WI38 (cell line): Measurements from ENCODE around the gene DAAM2.

ENCODE experiments used
- H3K4me3 ChIP-seq: 2 replicates; pipeline ENCODE4 v1.5.1; 2011; ENCODE audit warnings: low read depth, mild to moderate bottlenecking, control low read depth, low read length
- TF ChIP-seq, protein P1 (sequence below): IDR thresholded peaks from 2 replicates; pipeline ENCODE4 v1.5.1; 2012; ENCODE audit warnings: low read depth, mild to moderate bottlenecking, control low read depth, low read length

Gene DAAM2

DNA sequence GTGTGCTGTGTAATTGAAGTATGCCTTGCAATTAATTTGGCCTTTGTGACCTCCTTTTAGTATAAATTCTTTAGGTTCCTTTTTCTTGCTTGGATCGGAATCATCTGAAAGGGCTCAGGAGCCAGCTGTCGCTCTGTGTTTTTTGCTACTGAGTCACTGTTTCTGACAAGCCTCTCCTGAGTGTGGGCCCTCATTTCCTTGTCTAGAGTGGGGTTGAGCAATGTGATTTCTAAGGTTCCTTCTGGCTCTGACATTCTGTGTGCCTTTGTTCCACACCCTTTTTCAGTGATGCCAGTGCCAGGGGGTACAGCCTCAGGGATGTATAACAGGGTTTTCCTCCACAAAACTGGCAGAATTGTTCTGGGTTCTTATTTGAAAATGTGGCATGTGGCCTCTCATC lies 26.5 kb downstream of the DAAM2 start:
- TF ChIP-seq, protein P1, sequence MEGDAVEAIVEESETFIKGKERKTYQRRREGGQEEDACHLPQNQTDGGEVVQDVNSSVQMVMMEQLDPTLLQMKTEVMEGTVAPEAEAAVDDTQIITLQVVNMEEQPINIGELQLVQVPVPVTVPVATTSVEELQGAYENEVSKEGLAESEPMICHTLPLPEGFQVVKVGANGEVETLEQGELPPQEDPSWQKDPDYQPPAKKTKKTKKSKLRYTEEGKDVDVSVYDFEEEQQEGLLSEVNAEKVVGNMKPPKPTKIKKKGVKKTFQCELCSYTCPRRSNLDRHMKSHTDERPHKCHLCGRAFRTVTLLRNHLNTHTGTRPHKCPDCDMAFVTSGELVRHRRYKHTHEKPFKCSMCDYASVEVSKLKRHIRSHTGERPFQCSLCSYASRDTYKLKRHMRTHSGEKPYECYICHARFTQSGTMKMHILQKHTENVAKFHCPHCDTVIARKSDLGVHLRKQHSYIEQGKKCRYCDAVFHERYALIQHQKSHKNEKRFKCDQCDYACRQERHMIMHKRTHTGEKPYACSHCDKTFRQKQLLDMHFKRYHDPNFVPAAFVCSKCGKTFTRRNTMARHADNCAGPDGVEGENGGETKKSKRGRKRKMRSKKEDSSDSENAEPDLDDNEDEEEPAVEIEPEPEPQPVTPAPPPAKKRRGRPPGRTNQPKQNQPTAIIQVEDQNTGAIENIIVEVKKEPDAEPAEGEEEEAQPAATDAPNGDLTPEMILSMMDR, result no peak
- no peak overlapping the region for H3K4me3 ChIP-seq

DNA sequence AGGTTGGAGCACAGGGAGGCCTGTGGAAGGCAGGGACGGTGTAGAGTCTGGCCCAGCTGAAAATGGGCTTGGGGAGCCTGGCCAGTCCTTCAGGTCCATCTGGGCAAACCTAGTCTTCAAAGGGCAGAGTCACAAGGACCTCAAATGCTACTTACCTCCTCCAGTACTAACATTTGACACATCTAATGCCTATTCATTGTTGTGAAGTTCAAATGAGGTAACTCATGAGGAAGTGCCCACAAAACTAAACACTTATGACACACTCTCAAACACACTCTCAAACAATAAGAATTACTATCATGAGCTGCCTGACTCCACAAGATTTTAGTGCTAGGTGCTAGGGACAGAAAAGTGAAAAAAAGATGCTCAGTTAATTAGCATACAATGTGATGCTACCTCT lies 27.1 kb downstream of the DAAM2 start:
- no peak overlapping the region for H3K4me3 ChIP-seq
- TF ChIP-seq, protein P1, result no peak

DNA sequence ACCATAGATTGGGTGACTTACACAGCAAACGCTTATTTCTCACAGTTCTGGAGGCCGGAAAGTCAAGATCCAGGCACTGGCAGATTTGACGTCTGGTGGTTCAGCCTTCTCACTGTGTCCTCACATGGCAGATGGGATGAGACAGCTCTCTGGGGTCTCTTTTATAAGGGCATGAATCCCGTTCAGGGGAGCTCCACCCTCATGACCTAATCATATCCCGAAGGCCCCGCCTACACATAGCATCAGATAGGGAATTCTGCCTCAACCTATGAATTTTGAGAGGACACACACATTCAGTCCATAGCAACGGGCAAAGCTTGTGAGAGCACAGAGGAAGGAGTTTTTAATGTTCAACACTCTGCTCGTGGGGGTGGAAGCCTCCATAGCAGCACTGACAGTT lies 27.5 kb downstream of the DAAM2 start:
- H3K4me3 ChIP-seq, result no peak overlapping the region
- TF ChIP-seq, protein P1, result no peak

DNA sequence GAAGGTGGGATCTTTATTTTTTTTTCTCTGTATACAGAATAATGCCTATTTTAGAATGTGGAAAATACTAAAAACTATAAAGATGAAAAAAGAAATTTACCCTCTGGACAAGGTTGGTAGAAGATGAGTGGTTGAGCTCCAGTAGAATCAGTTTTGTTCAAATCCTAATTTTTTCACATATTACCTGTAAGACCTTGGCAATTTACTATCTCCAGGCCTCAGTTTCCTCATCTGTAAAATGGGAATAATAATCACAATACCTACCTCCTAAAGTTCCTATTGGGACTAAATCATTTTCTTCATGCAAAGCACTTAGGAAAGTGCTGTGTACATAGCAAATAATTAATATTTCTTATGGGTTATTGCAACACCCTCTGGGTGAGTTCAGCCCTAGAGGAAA lies 28.4 kb downstream of the DAAM2 start:
- H3K4me3 ChIP-seq, result no peak overlapping the region
- TF ChIP-seq, protein P1, result no peak

DNA sequence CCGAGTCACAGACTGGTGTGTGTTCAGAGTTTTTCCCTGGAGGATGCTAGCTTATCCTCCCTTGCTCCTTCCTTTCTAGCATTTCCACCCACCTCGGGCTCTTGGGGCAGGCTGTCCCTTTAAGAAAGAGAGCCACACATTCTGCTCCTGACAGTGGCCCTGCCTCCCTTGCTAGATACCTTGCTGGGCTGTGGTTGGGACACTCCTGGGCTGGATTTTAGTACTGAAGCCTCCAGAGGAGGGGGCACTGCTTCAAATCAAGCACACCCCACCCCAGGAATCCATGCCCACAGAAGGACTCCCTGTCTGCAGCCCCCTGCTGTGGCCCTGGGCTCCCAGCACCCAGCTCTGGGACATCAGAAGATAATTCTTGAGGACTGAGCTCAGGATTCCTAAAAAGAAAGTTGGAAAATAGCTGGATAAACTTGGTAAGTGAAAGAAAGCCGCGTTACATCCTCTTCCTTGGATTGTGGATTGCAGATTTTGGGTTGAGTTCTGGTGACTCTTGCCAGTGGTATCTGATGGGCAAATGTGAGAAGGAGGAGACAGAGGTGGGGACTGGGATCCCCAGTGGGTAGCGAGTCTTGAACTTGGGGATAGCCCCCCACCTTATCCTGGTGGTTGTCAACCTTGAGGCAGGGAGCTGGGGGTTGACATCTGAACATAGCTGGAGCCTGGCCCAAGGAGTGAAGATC lies 29.0 kb downstream of the DAAM2 start:
- no peak overlapping the region for H3K4me3 ChIP-seq
- TF ChIP-seq, protein P1, result no peak

DNA sequence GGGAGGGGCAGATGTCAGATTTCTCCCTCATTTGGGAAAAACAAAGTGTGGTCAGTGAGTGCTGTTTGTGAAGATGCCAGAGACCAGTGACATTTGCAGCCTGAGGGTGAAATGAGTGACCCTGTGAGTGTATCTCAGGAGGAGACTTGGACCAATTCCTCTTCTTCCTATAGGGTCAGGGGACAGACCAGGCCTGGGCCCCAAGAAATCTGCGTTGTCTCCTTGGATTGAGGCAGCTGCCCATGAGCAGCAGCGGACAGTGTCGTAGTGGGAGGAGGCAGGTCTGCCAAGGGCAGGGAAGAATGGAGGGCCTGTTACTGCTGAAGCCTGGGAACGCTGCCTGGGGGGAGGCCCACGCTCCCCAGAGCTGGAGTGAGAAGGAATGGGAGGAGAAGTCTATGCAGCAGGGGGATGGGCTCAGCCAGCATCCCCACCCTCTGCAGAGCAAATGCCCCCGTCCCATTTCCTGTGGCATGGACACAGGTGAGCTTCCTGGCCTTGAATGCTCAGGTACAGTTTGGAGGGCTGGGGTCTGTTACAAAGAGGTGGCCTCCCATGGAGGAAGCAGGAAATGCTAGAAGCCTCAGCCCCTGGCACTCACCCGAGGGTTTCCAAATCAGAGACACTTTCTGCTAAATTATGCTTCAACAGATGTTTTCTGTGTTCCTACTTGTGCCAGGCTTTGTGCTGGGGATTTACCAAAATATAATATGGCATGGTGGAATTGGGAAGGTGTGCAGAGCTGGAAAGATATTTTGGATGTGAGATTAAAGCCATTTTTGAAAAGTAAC lies 29.8 kb downstream of the DAAM2 start:
- H3K4me3 ChIP-seq, result no peak overlapping the region
- TF ChIP-seq, protein P1, result no peak
